OCI-LY7 (cell line): ENCODE measurements around the gene EXOC4. TPM values are rescaled to one million over a fixed set of nuclear protein-coding genes. Genes with fewer than 3 reads are reported as not detected.
A peak's percentile ranks its signal among the peaks of the same experiment; 100 is the strongest.

Experiments used
- BruUV-seq: library from RNA; stranded (reverse); fragments of 400-500 nt; replicated peaks from 2 replicates; lab custom pipeline; 2021; lab: Mats Ljungman, UMichigan
- CTCF ChIA-PET: fragments of 300-600 bp; sonication (Branson Sonifier 250); formaldehyde crosslinking; loops from one replicate; lab custom pipeline; 2022; ENCODE audit warnings: antibody characterized with exemption; ENCODE audit not compliant: unreplicated experiment; lab: Charles Lee
- POLR2A ChIA-PET: fragments of 300-600 bp; sonication (Branson Sonifier 250); formaldehyde crosslinking; loops from one replicate; lab custom pipeline; 2022; ENCODE audit warnings: antibody characterized with exemption; lab: Charles Lee
- DNase-seq: peaks from one replicate; pipeline ENCODE4 v3.0.0-alpha.2; 2015; ENCODE audit warnings: low spot score
- H2AFZ ChIP-seq: fragments of 200-600 bp; sonication (generic), shearing (Covaris generic); 2 replicates; pipeline ENCODE4 v1.6.1; 2014; ENCODE audit warnings: mild to moderate bottlenecking, antibody characterized with exemption, low read length, moderate library complexity
- H3K27ac ChIP-seq: fragments of 200-600 bp; sonication (generic); 2 replicates; pipeline ENCODE4 v1.5.1; 2014; ENCODE audit warnings: mixed run types, low read depth, mild to moderate bottlenecking, moderate library complexity, low read length, inconsistent platforms; ENCODE audit not compliant: poor library complexity, severe bottlenecking
- H3K36me3 ChIP-seq: fragments of 200-600 bp; sonication (generic); 2 replicates; pipeline ENCODE4 v1.6.1; 2014; ENCODE audit warnings: mild to moderate bottlenecking, antibody characterized with exemption, low read length, moderate library complexity, mixed read lengths; ENCODE audit not compliant: insufficient read depth
- H3K4me1 ChIP-seq: fragments of 200-600 bp; sonication (generic); 2 replicates; pipeline ENCODE4 v1.5.1; 2014; ENCODE audit warnings: mild to moderate bottlenecking, low read length; ENCODE audit not compliant: insufficient read depth, poor library complexity, severe bottlenecking
- H3K4me2 ChIP-seq: fragments of 200-600 bp; sonication (generic); 2 replicates; pipeline ENCODE4 v1.6.1; 2014; ENCODE audit warnings: mild to moderate bottlenecking, low read length
- H3K4me3 ChIP-seq: fragments of 200-600 bp; sonication (generic); 2 replicates; pipeline ENCODE4 v1.5.1; 2014; ENCODE audit warnings: mild to moderate bottlenecking, low read depth, low read length; ENCODE audit not compliant: poor library complexity, severe bottlenecking
- H3K79me2 ChIP-seq: fragments of 200-600 bp; sonication (generic); 2 replicates; pipeline ENCODE4 v1.6.1; 2016; ENCODE audit warnings: low read depth, mild to moderate bottlenecking, low read length, moderate library complexity, mixed read lengths; ENCODE audit not compliant: insufficient read depth
- H3K9me2 ChIP-seq: fragments of 200-600 bp; sonication (generic); 2 replicates; pipeline ENCODE4 v1.6.1; 2016; ENCODE audit warnings: mild to moderate bottlenecking, low read length, mixed read lengths; ENCODE audit not compliant: insufficient read depth
- H3K9me3 ChIP-seq: fragments of 200-600 bp; sonication (generic); 2 replicates; pipeline ENCODE4 v1.6.1; 2014; ENCODE audit warnings: mild to moderate bottlenecking, mixed run types, low read length, mixed read lengths
- H4K20me1 ChIP-seq: fragments of 200-600 bp; sonication (generic); 2 replicates; pipeline ENCODE4 v1.6.1; 2014; ENCODE audit warnings: mild to moderate bottlenecking, antibody characterized with exemption, low read length, moderate library complexity, mixed read lengths; ENCODE audit not compliant: insufficient read depth
- EZH2phosphoT487 ChIP-seq: fragments of 200-600 bp; sonication (generic); IDR thresholded peaks from 2 replicates; pipeline ENCODE4 v1.6.1; 2018; ENCODE audit warnings: low read depth, borderline replicate concordance, mild to moderate bottlenecking, mixed run types, antibody characterized with exemption, low read length, moderate library complexity, mixed read lengths
- intact Hi-C: fragments of 100-400 bp; cut with micrococcal nuclease; formaldehyde crosslinking; loops from one replicate; pipeline ENCODE4 v1.10.0; 2022; ENCODE audit not compliant: unreplicated experiment
- total RNA-seq, 2 experiments: library from RNA; depleted of rRNA in 1 of 2; stranded (reverse); fragments of >200 nt in 1 of 2; shearing (Covaris generic) in 1 of 2; gene quantifications; 2 replicates each; pipeline ENCODE4 v1.2.3, GENCODE V29; 2014 to 2022
- TF ChIP-seq, protein P1 (sequence below): fragments of 200-600 bp; sonication (generic); conservative IDR thresholded peaks from 2 replicates; pipeline ENCODE4 v1.5.1; 2014; ENCODE audit warnings: mild to moderate bottlenecking, antibody characterized with exemption, low read length, moderate library complexity, mixed read lengths

Gene EXOC4
- total RNA-seq, 2 experiments from 2014 or later, result 75.1 to 93.2 TPM

- intact Hi-C loops, result no loop called here
- no peak for DNase-seq
- Histone ChIP-seq H3K9me3 (no peaks in the 10 kb centered on the region), H3K36me3 (no peaks in the 10 kb centered on the region), H2AFZ (0 out of 2 replicates have a peak overlapping the region, but pooled peaks have one; percentile 7), H4K20me1 (no peaks in the 10 kb centered on the region), H3K27ac (no peak overlapping the region), H3K4me3 (no peak overlapping the region), H3K4me1 (peaks cover 11% of the 10 kb centered on the region), H3K79me2 (no peaks in the 10 kb centered on the region), H3K4me2 (no peak overlapping the region), H3K9me2 (no peaks in the 10 kb centered on the region)
- BruUV-seq, result no TSS peak
- POLR2A ChIA-PET, result interaction anchor here (1.5 kb wide), 1 partner anchor 23 kb away, joined by 3 read pairs; no protein-coding TSS in a partner anchor
- CTCF ChIA-PET, result no interaction called here
- no peak for TF ChIP-seq EZH2phosphoT487
- TF ChIP-seq, protein P1, sequence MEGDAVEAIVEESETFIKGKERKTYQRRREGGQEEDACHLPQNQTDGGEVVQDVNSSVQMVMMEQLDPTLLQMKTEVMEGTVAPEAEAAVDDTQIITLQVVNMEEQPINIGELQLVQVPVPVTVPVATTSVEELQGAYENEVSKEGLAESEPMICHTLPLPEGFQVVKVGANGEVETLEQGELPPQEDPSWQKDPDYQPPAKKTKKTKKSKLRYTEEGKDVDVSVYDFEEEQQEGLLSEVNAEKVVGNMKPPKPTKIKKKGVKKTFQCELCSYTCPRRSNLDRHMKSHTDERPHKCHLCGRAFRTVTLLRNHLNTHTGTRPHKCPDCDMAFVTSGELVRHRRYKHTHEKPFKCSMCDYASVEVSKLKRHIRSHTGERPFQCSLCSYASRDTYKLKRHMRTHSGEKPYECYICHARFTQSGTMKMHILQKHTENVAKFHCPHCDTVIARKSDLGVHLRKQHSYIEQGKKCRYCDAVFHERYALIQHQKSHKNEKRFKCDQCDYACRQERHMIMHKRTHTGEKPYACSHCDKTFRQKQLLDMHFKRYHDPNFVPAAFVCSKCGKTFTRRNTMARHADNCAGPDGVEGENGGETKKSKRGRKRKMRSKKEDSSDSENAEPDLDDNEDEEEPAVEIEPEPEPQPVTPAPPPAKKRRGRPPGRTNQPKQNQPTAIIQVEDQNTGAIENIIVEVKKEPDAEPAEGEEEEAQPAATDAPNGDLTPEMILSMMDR, result no peak
These were observed 725.8 kb downstream of the EXOC4 start for GRCh38 chr7:133978502-133979295.

- Histone ChIP-seq H3K4me3 (no peak overlapping the region), H3K79me2 (no peaks in the 10 kb centered on the region), H3K4me1 (peaks cover 11% of the 10 kb centered on the region), H3K4me2 (no peak overlapping the region), H3K36me3 (no peaks in the 10 kb centered on the region), H2AFZ (no peak overlapping the region), H4K20me1 (no peaks in the 10 kb centered on the region), H3K9me2 (no peaks in the 10 kb centered on the region), H3K9me3 (no peaks in the 10 kb centered on the region), H3K27ac (no peak overlapping the region)
- ChIA-PET POLR2A (interaction anchor here (0.5 kb wide), 1 partner anchor 444 kb away, joined by 3 read pairs; no protein-coding TSS in a partner anchor), CTCF (no interaction called here)
- TF ChIP-seq, protein P1, result no peak
- TF ChIP-seq EZH2phosphoT487, result no peak
- no TSS peak for BruUV-seq
- no peak for DNase-seq
- intact Hi-C loops, result no loop called here
These were observed 727.9 kb downstream of the EXOC4 start for GRCh38 chr7:133980804-133981203.
